ENCODE measurements around the gene ACY1.

ACY1 gene

GRCh38 chr3:52034212-52034611 lies 50.9 kb downstream of the ACY1 start:
- DNase-seq (ENCODE audit: low read depth in 1 of 2, low spot score in 1 of 2): no peak
- no peaks in the 10 kb centered on the region for H3K27me3 ChIP-seq (ENCODE audit: insufficient read depth, poor library complexity, severe bottlenecking)
- no peak overlapping the region for H3K4me3 ChIP-seq (replicated peaks; ENCODE audit: insufficient read depth, low read length)
- TF ChIP-seq CTCF (IDR thresholded peaks at IDR 0.05; ENCODE audit: insufficient read depth, low read length) (no peak), REST (IDR thresholded peaks at IDR 0.05; ENCODE audit: insufficient replicate concordance, low read depth) (no peak), POLR2AphosphoS5 (IDR thresholded peaks at IDR 0.05; ENCODE audit: low read depth) (no peak), SPI1 (IDR thresholded peaks at IDR 0.05; ENCODE audit: borderline replicate concordance, low read depth) (no peak), GABPA (IDR thresholded peaks at IDR 0.05; ENCODE audit: low read depth) (no peak)
- no peak overlapping the region for H3K27ac ChIP-seq (replicated peaks)

- Histone ChIP-seq H3K27me3 (ENCODE audit: insufficient read depth, poor library complexity, severe bottlenecking) (no peaks in the 10 kb centered on the region), H3K27ac (replicated peaks) (no peak overlapping the region), H3K4me3 (replicated peaks; ENCODE audit: insufficient read depth, low read length) (no peak overlapping the region)
- TF ChIP-seq REST (IDR thresholded peaks at IDR 0.05; ENCODE audit: insufficient replicate concordance, low read depth): no peak
- no peak for TF ChIP-seq GABPA (IDR thresholded peaks at IDR 0.05; ENCODE audit: low read depth)
- TF ChIP-seq SPI1 (IDR thresholded peaks at IDR 0.05; ENCODE audit: borderline replicate concordance, low read depth): no peak
- no peak for TF ChIP-seq CTCF (IDR thresholded peaks at IDR 0.05; ENCODE audit: insufficient read depth, low read length)
- TF ChIP-seq POLR2AphosphoS5 (IDR thresholded peaks at IDR 0.05; ENCODE audit: low read depth): no peak
- DNase-seq (ENCODE audit: low read depth in 1 of 2, low spot score in 1 of 2): no peak
Measured at GRCh38 chr3:52034651-52035050, 51.3 kb downstream of the ACY1 start.

DNA sequence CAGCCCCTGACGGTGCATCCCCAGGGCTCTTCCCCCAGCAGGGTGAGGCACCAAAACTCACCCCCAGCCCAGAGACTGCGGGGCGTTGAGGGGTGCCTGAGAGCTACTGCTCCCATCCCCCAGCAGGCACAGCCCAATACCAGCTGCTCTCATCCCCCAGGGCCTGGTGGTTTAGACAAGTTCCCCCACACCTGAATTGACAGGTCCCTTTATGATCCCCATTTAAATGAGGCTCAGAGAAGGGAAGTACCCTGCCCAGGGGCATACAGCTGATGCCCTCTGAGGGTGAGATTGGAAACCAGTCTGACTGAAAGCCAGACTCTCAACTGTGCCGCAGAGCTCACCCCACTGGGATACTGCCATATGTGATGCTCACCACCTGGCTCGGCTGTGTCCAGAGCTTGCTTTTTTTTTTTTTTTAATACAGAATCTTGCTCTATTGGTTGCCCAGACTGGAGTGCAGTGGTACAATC lies 52.9 kb downstream of the ACY1 start:
- no peaks in the 10 kb centered on the region for H3K27me3 ChIP-seq (ENCODE audit: insufficient read depth, poor library complexity, severe bottlenecking)
- TF ChIP-seq GABPA (IDR thresholded peaks at IDR 0.05; ENCODE audit: low read depth) (no peak), CTCF (IDR thresholded peaks at IDR 0.05; ENCODE audit: insufficient read depth, low read length) (no peak), POLR2AphosphoS5 (IDR thresholded peaks at IDR 0.05; ENCODE audit: low read depth) (no peak), REST (IDR thresholded peaks at IDR 0.05; ENCODE audit: insufficient replicate concordance, low read depth) (no peak), SPI1 (IDR thresholded peaks at IDR 0.05; ENCODE audit: borderline replicate concordance, low read depth) (no peak)
- no peak overlapping the region for H3K4me3 ChIP-seq (replicated peaks; ENCODE audit: insufficient read depth, low read length)
- H3K27ac ChIP-seq (replicated peaks): no peak overlapping the region
- DNase-seq (ENCODE audit: low read depth in 1 of 2, low spot score in 1 of 2): no peak
